Cerebellar nuclear complex (tissue), 1 donor: ENCODE results near the gene GALNS.

Experiments
- DNase-seq, 2 experiments: peaks; one replicate each; lab custom pipeline; 2025; lab: John Stamatoyannopoulos, UW

GALNS gene

DNA sequence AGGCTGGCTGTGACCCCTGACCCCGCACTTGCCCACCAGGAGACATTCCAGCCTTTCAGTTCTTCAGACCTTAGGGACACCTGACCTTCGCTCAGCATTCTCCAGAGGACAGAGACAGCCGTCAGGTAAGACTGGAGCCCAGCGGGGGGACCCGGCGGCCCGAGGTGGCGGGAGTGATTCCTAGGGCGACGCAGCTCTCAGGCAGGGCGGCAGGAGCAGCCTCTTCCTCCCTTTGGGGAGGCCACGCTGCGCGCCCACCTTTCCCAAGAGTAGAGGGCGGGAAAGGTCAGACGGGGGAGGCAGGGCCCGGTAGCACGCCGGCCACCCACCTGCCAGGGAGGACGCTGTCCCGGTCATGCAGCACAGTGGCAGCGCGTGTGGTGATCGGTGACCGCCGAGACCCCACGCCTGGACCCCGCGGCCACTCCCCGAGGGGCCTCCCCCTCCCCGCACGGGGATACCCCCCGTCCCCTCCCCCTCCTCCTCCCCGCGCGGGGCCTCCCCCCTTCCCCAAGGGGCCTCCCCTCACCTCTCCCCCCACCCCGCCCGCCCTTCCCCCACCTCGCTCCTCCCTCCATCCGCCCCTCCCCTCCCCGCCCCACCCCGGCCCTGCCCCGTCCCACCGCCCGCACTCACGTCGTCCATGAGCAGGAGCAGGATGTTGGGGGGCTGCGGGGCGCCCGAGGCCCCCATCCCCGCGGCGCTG, 472 bp downstream of the GALNS start:
- no peak for DNase-seq

DNA sequence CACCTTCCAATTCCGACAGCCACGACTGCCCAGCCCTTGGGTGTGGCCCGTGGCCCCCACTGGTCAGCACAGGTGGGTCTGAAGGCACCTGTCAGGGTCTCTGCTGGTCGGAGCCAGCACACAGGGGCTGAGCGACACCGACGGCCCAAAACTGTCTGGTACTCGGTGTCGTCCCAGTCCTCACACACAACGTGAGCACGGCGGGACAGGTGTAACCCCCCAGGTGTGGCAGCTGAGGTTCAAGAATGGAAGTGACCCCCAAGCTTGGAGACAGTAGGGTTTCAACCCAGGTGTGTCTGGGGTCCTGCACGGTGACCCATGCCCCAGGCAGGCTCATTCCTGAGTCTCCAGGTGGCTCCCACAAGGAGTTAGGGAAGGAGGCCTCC, 1.0 kb downstream of the GALNS start:
- DNase-seq, result no peak

DNA sequence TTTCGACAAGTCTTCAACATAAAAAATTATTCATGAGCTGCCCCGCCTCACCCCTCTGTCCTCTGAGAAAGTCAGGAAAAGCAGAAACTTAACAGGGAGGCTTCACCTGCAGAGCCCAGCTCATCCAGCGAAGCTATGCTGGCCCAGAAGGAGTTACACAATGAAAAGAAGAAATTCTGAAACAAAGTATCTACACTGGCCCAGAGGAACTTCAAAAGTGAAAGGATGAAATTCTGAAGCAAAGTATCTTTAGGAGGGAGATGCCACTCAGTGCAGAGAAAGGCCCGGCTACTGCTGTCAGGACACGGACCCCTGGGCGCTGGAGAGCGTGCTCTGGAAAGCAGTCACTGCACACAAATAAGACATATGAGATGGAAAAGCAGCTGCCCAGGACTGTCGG, 1.6 kb downstream of the GALNS start:
- DNase-seq, result no peak

DNA sequence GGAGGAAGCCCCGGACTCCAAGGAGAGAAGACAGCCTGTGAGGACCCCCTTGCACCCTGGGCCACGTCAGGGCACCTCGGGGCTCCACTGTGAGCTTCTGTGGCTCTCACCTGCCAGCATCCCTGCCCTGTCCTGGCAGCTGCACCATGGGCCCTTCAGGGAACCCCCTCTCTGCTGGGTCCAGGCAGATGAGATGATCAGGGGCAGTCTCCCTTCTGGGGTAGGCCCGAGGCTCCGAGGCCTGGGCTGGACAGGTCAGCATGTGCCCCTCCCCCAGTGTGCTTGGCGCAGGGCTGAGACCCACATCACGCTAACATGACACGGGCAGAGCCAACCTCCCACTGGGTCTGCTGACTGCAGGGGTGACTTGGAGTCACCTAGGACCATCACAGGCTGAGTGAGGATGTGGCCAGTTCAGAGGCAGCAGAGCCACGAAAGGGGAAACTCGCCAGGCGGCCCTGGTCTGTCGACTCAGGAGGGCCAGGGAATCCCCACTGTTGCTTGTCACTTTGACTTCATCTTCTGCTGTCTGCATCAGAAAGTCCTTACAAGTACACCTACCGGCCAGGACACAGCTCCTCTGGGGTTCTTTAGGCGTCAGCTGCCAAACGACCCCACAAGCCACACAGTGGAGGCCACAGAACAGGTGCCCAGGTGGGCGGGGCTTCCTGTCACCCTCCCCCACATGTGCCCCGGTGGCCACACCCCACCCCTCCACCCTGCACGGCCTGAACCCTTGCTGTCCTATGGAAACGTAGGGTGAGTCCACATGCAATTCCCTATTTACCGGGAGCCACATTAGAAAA, 2.2 kb downstream of the GALNS start:
- no peak for DNase-seq

DNA sequence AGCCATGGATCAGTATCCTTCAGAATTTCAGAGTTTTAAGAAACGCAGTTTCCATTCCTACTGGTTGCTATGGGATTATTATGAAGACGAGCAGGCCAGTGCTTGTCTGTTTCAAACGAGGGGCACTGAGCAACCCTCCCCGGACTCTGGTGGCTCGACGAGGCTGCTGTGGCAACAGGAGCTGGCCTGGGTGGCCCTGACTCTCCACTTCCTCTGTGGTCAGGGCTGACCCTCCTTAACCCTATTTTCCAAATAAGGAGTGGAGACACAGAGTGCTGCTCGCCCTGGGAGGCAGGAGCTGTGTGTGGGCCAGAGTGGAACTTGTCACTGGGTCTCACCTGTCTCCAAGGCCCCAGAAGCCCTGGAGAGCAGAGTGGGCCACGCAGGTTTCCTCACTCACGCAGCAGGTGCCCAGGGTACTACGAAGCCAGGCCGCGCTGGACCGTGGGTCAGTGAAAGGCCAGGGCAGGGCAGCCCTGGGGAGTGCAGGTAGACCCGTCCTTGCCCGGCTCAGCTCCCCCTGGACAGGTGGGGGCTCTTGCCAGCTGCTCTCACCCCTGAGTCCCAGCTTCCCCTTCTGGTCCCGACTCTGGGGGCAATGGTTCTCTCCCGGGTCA, 3.3 kb downstream of the GALNS start:
- DNase-seq, result no peak

DNA sequence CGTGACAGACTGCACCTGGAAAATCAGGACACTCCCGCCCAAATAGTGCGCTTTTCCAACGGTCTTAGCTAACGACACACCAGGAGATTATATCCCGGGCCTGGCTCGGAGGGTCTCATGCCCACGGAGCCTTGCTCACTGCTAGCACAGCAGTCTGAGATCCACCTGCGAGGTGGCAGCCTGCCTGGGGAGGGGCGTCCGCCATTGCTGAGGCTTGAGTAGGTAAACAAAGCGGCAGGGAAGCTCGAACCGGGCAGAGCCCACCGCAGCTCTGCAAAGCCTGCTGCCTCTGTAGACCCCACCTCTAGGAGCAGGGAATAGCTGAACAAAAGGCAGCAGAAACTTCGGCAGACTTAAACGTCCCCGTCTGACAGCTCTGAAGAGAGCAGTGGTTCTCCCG, 5.1 kb downstream of the GALNS start:
- no peak for DNase-seq

DNA sequence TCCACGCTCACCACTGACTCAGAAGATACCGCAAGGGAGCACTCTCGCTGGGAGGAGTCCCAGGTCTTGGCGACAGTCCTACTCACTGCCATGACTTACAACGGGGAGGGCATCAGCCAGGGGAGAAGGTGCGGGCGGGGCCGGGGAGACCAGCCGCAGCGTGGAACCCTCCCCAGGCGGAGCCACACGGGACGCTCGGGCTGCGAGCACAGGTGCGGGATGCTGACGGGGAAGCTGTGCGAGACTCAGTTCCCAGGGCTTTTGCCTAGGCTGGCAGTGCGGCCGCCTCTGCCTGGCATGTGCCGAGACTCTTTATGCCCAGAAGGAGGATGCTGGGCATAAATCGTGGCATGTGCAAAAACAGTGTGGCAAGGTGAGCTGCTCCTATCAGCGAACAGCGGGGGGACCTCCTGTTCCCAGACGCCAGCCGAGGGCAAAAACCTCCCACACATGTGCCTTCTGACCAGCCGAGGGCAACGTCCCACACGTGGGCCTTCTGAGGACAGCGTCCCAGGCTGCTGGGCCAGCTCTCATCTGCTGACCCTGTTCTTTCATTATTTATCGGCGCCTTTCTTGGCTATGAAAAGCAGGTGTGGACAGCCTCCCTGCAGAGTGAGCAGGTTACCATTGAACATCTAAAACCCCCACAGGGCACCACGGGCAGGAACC, 6.1 kb downstream of the GALNS start:
- no peak for DNase-seq

DNA sequence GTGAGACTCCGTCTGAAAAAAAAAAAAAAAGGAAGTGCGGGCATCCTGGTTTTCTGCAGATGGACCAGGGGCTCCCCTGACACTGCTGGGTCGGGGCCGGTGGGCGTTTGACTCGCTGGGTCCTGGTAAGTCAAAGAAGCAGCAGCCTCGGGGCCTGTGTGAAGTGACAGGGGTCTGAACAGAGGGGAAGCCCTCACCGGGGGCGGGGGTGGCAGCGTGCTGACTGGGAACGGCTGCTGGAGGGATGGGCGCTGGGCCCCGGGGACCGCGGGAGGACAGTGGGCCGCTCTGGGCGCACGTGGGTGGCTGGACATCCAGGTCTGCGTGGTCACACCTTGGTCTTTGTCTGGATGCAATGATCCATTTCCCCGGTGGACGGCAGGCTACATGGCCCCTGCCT, 8.2 kb downstream of the GALNS start:
- DNase-seq, result no peak

DNA sequence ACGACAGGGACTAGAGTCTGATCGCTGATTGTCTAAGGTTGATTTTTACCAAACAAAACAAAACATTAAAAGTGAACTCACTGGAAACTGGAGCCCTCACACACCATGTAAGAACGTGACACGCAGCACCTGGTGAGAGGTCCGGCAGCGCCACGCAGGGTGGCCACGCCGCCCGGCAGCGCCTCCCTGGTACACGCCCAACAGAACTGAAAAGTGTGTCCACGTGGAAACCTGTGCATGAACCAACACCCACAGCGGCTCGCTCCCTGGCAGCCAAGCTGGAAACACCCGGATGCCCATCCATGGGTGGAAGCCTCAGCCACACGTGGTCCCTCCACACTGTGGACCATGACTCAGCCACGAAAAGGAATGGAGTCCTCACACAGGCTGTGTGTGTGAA, 9.1 kb downstream of the GALNS start:
- DNase-seq, result no peak

DNA sequence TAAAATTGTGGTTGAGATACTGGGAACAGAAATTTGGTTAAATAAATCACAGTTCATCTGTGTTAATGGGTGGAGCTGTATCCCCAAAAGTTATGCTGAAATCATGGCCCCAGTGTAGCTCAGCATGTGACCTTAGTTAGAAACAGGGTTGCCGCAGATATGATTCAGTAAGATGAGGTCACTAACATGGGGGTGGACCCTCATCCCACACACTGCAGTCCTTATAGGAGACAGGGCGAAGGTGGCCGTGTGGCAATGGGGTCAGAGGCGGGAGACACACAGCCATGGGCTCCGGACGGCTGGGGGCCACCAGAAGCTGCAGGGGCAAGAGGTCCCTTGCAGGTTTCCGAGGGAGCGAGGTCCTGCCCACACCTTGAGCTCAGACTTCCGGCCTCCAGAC, 10.7 kb downstream of the GALNS start:
- no peak for DNase-seq

DNA sequence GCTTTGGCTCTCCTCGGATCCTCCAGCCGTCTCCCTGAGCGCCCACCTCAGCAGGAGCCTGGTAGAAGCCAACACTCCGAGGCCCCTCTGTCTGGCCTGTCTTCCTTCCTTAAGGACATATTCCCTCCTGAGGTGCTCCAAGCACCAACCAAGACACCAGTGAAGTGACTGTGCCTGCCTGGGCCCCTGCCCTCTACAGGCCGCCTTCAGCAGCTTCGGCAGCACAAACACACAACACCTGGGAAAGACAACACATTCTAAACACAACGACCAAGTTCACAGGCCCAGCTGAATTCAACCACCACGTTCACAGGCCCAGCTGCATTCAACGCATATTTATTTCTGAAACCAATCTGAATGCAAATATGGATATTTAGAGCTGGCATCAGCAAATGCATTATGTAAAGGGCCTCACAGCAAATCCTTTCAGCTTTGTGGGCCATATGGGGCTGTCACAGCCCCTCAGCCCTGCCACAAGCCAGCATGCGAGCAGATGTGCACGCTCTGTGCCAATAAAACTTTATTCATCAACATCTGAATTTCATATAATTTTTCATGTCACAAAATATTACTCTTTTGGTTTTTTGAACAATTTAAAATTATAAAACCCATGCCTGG, 12.2 kb downstream of the GALNS start:
- DNase-seq, result no peak

DNA sequence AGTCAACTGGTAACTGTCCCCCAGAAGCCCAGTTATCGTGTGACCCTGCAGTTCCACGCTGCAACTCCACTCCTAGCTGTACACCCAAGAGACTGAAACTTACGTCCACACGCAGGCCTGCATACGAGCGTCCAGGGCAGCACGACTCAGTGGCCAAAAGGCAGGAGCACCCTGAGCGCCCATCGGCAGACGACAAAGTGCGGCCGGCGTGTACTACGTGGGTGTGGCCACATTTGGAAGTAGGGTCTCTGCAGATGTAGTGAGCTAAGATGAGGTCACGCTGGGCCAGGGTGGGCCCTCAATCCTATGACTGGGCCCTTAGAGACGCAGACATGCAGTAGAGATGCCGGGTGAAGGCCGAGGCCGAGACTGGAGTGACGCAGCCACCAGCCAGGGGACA, 13.5 kb downstream of the GALNS start:
- no peak for DNase-seq

DNA sequence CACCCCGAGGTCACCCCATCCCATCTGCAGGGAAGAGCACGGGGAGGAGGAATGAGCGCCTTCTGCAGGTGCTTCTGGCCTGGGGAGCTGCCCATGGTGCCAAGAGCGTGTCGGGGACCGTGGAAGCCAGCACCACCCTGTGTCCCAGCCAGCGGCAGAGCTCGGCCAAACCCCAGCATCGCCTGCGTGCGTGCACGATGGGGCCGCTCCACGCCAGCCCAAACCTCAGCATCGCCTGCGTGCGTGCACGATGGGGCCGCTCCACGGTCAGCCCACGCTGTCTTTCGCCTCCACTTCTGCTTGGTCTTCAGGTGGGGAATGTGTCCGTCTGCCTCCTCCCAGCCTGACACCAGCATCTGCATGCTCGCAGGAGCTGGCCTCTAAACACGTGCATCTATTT, 13.9 kb downstream of the GALNS start:
- DNase-seq, result no peak

DNA sequence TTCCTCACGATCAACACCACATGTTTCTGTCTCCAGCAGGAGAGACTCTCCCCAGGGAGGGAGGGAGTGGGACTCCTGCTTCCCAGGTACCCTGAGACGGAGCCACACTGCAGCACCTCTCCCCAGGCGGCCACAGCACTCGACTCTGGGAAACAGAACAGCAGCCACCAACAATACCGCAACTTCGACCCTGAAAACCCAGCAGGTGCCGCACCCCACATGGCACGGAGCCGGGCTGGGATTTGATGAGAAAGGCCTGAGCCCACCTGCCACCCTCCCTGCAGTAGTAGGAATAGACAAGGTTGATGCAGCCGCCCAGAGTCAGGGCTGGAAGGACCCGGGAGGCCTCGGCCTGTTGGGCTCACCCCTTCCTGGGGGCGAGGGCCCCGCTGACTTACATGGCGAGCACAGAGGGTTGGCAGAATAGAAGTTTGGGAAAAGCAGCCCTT, 14.4 kb downstream of the GALNS start:
- DNase-seq, result no peak

DNA sequence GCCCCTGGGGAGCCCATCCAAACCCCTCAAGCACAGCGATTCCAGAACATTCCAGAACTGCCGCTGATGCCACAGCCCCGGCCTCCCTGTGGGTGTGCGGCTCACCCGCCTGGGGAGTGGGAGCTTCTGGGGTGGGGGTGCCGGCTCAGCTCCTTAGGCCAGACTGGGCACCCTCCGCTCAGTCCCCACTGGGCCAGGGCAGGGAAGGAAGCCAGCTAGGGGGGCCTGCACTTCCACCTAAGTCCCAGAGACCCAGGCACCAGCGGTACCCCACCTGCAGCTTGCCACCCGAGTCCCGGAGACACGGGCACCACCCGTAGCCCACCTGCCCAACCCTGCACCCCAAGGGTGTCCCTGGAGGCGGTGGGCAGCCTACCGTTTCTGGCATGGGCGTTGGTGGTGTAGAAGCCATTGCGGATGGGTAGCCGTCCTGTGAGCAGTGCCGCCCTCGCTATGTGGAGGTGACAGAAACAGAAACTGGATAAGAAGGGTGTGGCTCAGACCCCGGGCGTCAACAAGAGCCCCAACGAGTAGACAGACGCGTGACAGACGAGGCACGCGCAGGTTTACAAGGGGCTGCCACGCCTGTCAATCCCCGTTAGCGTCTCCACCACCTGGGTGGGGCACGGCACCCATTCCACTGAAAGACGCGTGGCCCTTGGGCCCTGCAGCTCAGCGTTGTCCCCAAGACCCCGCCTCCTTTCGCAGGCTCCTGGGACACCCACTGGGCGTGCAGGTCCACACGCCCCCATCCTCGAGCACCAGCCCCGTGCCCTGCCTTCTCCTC, 15.0 kb downstream of the GALNS start:
- no peak for DNase-seq

DNA sequence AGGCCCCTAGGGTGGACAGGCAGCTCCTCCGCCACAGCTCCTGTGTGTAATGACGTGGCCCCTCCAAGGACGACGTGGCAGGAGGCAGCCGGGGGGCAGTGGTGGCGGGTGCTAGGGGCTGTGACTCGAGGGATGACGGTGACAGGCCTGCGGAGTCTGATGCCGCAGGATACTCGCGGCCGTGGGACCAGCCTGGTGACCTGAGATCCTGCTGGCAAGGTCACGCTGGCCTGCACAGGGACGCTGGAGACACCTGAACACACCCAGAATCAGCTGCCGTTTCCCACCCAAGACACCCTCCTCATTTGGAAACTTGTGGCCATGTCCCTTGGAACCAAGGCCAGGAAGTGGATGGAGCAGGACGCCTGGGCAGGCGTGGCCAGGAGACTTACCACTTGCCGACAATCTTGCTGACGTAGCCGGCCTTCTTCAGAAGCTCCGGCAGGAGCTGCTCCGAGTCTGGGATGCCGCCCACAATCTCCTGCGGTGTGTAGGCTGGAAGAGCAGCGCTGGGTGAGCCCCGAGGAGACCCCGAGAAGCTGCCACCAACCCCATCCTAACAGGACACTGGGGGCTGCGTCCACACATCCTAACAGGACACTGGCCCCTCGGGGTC, 16.0 kb downstream of the GALNS start:
- DNase-seq, result no peak

DNA sequence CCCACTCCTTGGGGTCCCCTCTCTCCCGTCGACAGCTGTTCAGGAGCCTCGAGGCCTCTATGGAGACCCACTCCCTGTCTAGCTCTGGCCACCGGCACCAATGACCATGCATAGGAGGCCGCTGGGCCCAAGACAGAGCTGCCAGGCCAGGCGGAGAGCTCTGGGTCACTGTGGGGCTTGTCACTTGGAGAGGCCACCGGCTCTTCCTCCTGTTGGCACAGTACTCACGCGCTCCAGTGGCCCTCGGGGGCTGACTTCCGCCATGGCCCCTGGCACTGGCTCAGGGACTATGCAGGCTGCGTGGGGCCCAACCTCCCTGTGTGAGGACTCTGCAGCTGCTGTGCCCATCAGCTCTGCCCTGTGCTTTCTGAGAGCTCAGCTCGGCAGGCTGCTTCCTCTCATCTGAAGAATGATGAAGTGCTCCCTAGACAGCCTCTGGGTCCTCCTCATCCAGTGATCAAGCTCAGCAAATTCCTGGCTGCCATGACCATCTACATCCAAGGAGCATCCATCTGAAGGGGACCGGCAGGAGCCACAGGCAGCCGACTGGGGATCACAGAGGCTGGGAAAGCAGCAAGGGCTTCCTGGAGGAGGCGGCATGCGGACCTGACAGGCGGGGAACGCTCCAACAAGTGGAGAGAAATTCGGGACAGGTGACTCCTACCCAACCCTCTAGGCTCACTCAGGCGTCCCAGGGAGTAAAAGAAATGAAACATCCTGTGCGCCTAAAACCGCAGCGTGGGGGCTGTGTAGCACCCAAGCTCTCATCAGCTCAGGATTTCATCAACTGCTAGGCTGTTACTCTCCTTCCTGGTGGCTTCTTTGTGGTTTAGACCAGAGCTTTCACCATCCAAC, 16.8 kb downstream of the GALNS start:
- DNase-seq, result no peak

DNA sequence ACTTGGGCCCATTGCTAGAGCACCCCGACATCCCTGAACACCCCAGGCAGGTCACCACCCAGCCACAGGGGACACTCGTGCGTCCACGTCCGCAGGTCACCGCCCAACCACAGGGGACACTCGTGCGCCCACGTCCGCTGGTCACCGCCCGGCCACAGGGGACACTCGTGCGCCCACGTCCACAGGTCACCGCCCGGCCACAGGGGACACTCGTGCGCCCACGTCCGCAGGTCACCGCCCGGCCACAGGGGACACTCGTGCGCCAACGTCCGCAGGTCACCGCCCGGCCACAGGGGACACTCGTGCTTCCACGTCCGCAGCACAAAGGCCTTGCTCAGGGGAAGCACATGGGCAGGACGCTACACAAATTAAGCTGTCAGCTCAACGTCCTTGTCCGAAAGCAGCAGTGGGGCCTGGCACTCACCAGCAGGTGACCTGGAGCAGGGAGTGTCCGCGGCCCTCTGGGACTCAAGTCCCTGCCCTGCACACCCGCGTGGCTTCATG, 17.7 kb downstream of the GALNS start:
- no peak for DNase-seq

DNA sequence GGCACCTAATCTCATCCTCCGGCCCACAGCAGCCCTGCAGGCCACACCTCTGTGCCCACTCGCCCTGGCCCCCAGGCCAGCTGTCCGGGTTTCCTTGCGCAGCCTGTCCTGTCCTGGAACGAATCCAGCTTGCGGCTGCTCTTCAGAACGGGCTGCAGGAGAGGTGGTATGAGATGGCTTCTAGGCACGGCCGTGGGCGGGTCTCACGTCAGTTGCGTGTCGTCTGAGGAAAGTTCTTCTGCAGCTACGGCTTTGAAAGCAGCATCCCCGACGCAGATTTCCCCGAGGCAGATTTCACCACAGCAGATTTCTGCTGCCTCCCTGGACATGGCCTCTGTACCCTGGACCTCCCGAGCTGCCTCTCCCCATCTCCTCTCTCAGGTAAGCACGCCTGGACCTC, 18.2 kb downstream of the GALNS start:
- DNase-seq, result no peak

DNA sequence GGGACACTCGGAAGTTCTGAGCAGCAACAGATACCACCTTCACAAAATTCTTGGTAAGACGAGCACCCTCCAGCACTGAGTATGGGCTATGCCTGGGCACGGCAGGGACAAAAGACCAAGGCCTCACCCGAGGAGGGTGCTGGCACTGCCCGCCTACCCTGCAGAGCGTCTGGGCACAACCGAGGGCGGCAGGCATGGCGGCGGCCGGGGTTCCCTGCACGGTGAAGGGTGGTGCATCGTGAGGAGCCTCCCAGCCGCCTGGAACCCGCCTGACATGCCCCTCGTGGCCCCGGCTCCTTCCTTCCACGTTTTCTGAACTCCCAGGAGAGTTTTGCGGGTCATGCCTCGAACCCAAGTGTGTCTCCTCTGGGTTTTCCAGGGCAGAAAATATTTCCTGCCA, 18.9 kb downstream of the GALNS start:
- DNase-seq, result no peak
